Keratinocyte (primary cell): Measurements from ENCODE around the gene SKP1. TPM values are rescaled to one million over a fixed set of nuclear protein-coding genes. Genes with fewer than 3 reads are reported as not detected.

Source experiments
- DNase-seq: peaks from one replicate; pipeline ENCODE4 v3.0.0-alpha.2; 2011; ENCODE audit warnings: low read depth, missing footprints, low spot score
- FAIRE-seq: peaks from 2 replicates; lab custom pipeline; 2011; peaks lifted over from hg19 to GRCh38; lab: Jason Lieb, UNC
- H2AFZ ChIP-seq: 2 replicates; pipeline ENCODE4 v1.6.0; 2012; ENCODE audit warnings: low read length, control low read depth, inconsistent platforms; ENCODE audit not compliant: control insufficient read depth
- H3K27ac ChIP-seq: 2 replicates; pipeline ENCODE4 v1.5.1; 2011; ENCODE audit warnings: low read length; ENCODE audit not compliant: control insufficient read depth, insufficient read depth
- H3K27me3 ChIP-seq: 3 replicates; pipeline ENCODE4 v1.6.0; 2011; ENCODE audit warnings: low read length; ENCODE audit not compliant: control insufficient read depth, insufficient read depth; ENCODE audit errors: extremely low read depth
- H3K36me3 ChIP-seq, 2 experiments: 2 replicates in 1 of 2; 3 replicates in 1 of 2; pipeline ENCODE4 v1.5.1; 2011; ENCODE audit warnings: low read length in 2 of 2, mild to moderate bottlenecking in 1 of 2; ENCODE audit not compliant: control insufficient read depth in 2 of 2, insufficient read depth in 2 of 2; ENCODE audit errors: extremely low read depth in 1 of 2
- H3K4me1 ChIP-seq: 3 replicates; pipeline ENCODE4 v1.5.1; 2011; ENCODE audit warnings: low read length; ENCODE audit not compliant: control insufficient read depth, insufficient read depth; ENCODE audit errors: extremely low read depth
- H3K4me2 ChIP-seq: 3 replicates; pipeline ENCODE4 v1.6.0; 2011; ENCODE audit warnings: low read depth, low read length; ENCODE audit not compliant: control insufficient read depth, insufficient read depth; ENCODE audit errors: extremely low read depth
- H3K4me3 ChIP-seq, 3 experiments: fragments of 200-600 bp in 1 of 3; sonication (generic) in 1 of 3; 2 replicates in 2 of 3; 3 replicates in 1 of 3; pipeline ENCODE4 v1.5.1; 2011 to 2016; ENCODE audit warnings: low read length in 3 of 3, mild to moderate bottlenecking in 3 of 3, control low read depth in 2 of 3, inconsistent platforms in 1 of 3, low read depth in 1 of 3, mixed read lengths in 1 of 3, mixed run types in 1 of 3, moderate library complexity in 1 of 3; ENCODE audit not compliant: control insufficient read depth in 2 of 3, insufficient read depth in 2 of 3; ENCODE audit errors: extremely low read depth in 1 of 3
- H3K79me2 ChIP-seq: 2 replicates; pipeline ENCODE4 v1.6.0; 2012; ENCODE audit warnings: low read length; ENCODE audit not compliant: control insufficient read depth, insufficient read depth
- H3K9ac ChIP-seq: 3 replicates; pipeline ENCODE4 v1.6.0; 2011; ENCODE audit warnings: low read length; ENCODE audit not compliant: control insufficient read depth, insufficient read depth; ENCODE audit errors: extremely low read depth
- H3K9me1 ChIP-seq: 3 replicates; pipeline ENCODE4 v1.6.0; 2011; ENCODE audit warnings: low read length; ENCODE audit not compliant: control insufficient read depth, insufficient read depth; ENCODE audit errors: extremely low read depth
- H3K9me3 ChIP-seq: 2 replicates; pipeline ENCODE4 v1.5.1; 2012; ENCODE audit warnings: low read depth, low read length; ENCODE audit not compliant: control insufficient read depth
- H4K20me1 ChIP-seq: 3 replicates; pipeline ENCODE4 v1.6.0; 2011; ENCODE audit warnings: low read length; ENCODE audit not compliant: control insufficient read depth, insufficient read depth; ENCODE audit errors: extremely low read depth
- EZH2 ChIP-seq: IDR thresholded peaks from one replicate; pipeline ENCODE4 v1.6.1; 2012; ENCODE audit warnings: inconsistent platforms, mild to moderate bottlenecking, low read length, moderate library complexity
- dilution Hi-C: fragments of 300-500 bp; cut with MboI; formaldehyde crosslinking; loops from one replicate; pipeline ENCODE4 v1.7.0; 2020; ENCODE audit warnings: low sequenced_read_pairs; ENCODE audit not compliant: extremely low pct_ligation_motif_present
- polyA plus RNA-seq, 5 experiments: library from polyadenylated mRNA; depleted of rRNA in 3 of 5; stranded (reverse) in 3 of 5; stranded (forward) in 1 of 5; unstranded in 1 of 5; fragments of >200 nt; gene quantifications; 1 replicate in 1 of 5; 2 replicates in 3 of 5; 3 replicates in 1 of 5; pipeline versions ENCODE4 v1.2.1 to v1.2.3, GENCODE V29; 2011 to 2012; ENCODE audit warnings: missing spikeins in 2 of 5, low read depth in 1 of 5, low replicate concordance in 1 of 5
- TF ChIP-seq, protein P1 (sequence below), 3 experiments: IDR thresholded peaks in 1 of 3; conservative IDR thresholded peaks in 1 of 3; optimal IDR thresholded peaks in 1 of 3; 2 replicates in 2 of 3; 3 replicates in 1 of 3; pipeline versions ENCODE3 to v1.5.1; 2011; ENCODE audit warnings: low read length in 3 of 3, mild to moderate bottlenecking in 3 of 3, moderate library complexity in 2 of 3, control low read depth in 1 of 3, inconsistent platforms in 1 of 3; ENCODE audit not compliant: insufficient read depth in 2 of 3; ENCODE audit errors: extremely low read depth in 1 of 3

The SKP1 gene
- polyA plus RNA-seq, 1 donor (not counting 4 experiments of a cell fraction or from before 2014, with no cell fraction given), result 444 TPM

DNA sequence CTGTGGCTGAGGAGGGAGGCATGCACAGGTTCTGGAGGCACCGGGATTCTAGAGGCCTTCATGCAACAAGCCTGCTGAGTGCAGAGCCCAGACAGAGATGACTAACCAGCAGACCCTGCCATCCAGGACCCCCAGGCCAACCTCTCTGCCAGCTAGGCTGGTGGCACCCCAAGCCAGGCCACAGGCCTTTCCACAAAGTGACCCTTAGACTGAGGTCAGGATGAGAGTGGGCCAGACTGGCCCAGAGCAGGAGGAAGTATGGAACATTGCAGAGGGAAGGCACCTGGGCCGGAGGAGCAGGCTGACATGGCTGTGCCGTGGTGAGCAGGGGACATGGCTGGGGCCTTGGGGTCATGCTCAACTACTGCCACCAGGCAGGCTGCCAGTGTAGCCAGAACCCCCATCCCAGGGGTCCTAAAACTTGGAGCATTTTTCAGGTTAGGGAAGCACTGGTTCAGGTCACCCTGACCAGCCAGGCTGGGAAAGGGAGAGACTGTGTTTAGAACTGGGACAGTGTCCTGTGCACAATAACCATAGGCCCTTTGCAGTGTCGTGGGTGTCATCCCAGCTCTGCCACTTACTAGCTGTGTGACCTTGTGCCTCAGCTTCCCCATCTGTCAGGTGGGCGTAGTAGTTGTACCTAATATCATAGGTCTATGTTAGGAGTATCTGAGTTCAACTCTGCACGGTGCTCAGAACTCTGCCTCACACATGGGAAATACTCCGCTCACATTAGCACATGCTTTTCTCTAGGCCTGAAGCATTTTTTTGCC lies 45.0 kb downstream of the SKP1 start:
- no peak overlapping the region for H3K9ac ChIP-seq
- DNase-seq (no peak), FAIRE-seq (no peak)
- no peak overlapping the region for H3K4me2 ChIP-seq
- no peak overlapping the region for H3K4me3 ChIP-seq
- peaks cover 8% of the 10 kb centered on the region for H3K4me1 ChIP-seq
- no peaks in the 10 kb centered on the region for H3K9me1 ChIP-seq
- no peaks in the 10 kb centered on the region for H3K27me3 ChIP-seq
- dilution Hi-C loops, result no loop called here
- no peaks in the 10 kb centered on the region for H3K9me3 ChIP-seq
- TF ChIP-seq, protein P1, sequence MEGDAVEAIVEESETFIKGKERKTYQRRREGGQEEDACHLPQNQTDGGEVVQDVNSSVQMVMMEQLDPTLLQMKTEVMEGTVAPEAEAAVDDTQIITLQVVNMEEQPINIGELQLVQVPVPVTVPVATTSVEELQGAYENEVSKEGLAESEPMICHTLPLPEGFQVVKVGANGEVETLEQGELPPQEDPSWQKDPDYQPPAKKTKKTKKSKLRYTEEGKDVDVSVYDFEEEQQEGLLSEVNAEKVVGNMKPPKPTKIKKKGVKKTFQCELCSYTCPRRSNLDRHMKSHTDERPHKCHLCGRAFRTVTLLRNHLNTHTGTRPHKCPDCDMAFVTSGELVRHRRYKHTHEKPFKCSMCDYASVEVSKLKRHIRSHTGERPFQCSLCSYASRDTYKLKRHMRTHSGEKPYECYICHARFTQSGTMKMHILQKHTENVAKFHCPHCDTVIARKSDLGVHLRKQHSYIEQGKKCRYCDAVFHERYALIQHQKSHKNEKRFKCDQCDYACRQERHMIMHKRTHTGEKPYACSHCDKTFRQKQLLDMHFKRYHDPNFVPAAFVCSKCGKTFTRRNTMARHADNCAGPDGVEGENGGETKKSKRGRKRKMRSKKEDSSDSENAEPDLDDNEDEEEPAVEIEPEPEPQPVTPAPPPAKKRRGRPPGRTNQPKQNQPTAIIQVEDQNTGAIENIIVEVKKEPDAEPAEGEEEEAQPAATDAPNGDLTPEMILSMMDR (optimal IDR thresholded peaks at IDR 0.05 in 1 of 3, IDR thresholded peaks at IDR 0.05 in 1 of 3, conservative IDR thresholded peaks at IDR 0.05 in 1 of 3; ENCODE audit: extremely low read depth in 1 of 3, insufficient read depth in 2 of 3, low read length in 3 of 3), result no peak
- TF ChIP-seq EZH2, result no peak
- no peak overlapping the region for H3K27ac ChIP-seq
- H3K79me2 ChIP-seq, result no peaks in the 10 kb centered on the region
- no peak overlapping the region for H2AFZ ChIP-seq
- peaks cover 12% of the 10 kb centered on the region for H4K20me1 ChIP-seq
- peaks cover 16 to 28% of the 10 kb centered on the region in 2 experiments for H3K36me3 ChIP-seq

DNA sequence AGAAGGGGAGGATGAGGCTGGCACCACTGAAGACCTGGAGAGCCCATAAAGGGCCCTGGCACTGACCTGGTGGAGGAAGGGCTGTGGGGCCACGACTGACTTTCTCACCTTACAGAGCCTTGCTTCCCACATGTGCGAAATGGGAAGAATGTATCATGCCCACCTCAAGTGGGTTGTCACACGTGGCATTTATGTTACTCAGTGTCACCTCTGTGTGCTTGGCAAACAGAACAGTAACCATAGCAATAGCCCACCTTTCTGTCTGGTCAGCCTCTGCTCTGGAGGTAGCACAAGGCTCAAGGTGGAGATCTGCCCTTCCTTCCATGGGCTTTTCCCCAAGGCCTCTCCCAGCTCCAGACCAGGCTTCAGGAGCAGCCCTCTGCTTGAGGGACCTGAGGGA lies 45.6 kb downstream of the SKP1 start:
- no peaks in the 10 kb centered on the region for H3K27me3 ChIP-seq
- dilution Hi-C loops, result no loop called here
- no peak for FAIRE-seq
- no peak overlapping the region for H3K27ac ChIP-seq
- no peaks in the 10 kb centered on the region for H3K9me1 ChIP-seq
- H2AFZ ChIP-seq, result no peak overlapping the region
- H3K9me3 ChIP-seq, result no peaks in the 10 kb centered on the region
- H3K79me2 ChIP-seq, result no peaks in the 10 kb centered on the region
- peaks cover 8% of the 10 kb centered on the region for H3K4me1 ChIP-seq
- no peak overlapping the region for H3K9ac ChIP-seq
- DNase-seq, result no peak
- TF ChIP-seq EZH2, result no peak
- TF ChIP-seq, protein P1 (optimal IDR thresholded peaks at IDR 0.05 in 1 of 3, IDR thresholded peaks at IDR 0.05 in 1 of 3, conservative IDR thresholded peaks at IDR 0.05 in 1 of 3; ENCODE audit: extremely low read depth in 1 of 3, insufficient read depth in 2 of 3, low read length in 3 of 3), result no peak
- no peak overlapping the region for H3K4me2 ChIP-seq
- H3K36me3 ChIP-seq, result peaks cover 11 to 23% of the 10 kb centered on the region in 2 experiments
- H3K4me3 ChIP-seq, result no peak overlapping the region
- H4K20me1 ChIP-seq, result peaks cover 10% of the 10 kb centered on the region
